Stomach (tissue), 9 donors: ENCODE data around the gene DMRTB1. TPM values are rescaled to one million over a fixed set of nuclear protein-coding genes. Genes with fewer than 3 reads are reported as not detected.

ENCODE experiments used
- DNase-seq, 2 donors: peaks; one replicate each; pipeline versions ENCODE4 v3.0.0 to v3.0.0-alpha.2; 2013 to 2019
- H3K27ac ChIP-seq, 5 donors: fragments of 200-600 bp in 4 of 5; sonication (generic) in 4 of 5; one replicate each; pipeline ENCODE4 v1.5.1; 2013 to 2019; ENCODE audit warnings: mild to moderate bottlenecking in 1 of 5, moderate library complexity in 1 of 5
- H3K27me3 ChIP-seq, 3 donors: fragments of 200-600 bp; sonication (generic); one replicate each; pipeline ENCODE4 v1.5.1; 2017 to 2019; ENCODE audit warnings: mixed run types in 1 of 3
- H3K36me3 ChIP-seq, 4 donors: fragments of 200-600 bp; sonication (generic); 1 replicate in 3 of 4; 2 replicates in 1 of 4; pipeline ENCODE4 v1.5.1; 2016 to 2019
- H3K4me1 ChIP-seq, 4 donors: fragments of 200-600 bp; sonication (generic); one replicate each; pipeline ENCODE4 v1.5.1; 2016 to 2019
- H3K4me3 ChIP-seq, 4 donors: fragments of 200-600 bp; sonication (generic) in 3 of 4; one replicate each; pipeline ENCODE4 v1.5.1; 2016 to 2019; ENCODE audit warnings: mild to moderate bottlenecking in 1 of 4
- H3K9me3 ChIP-seq, 4 donors: fragments of 200-600 bp; sonication (generic); one replicate each; pipeline ENCODE4 v1.5.1; 2016 to 2019
- CTCF ChIP-seq, 7 experiments: fragments of 450-650 bp in 4 of 7; fragments of 200-600 bp in 3 of 7; sonication (generic) in 3 of 7; IDR thresholded peaks; one replicate each; pipeline ENCODE4 v1.5.1; 2016 to 2019; ENCODE audit warnings: antibody characterized with exemption in 7 of 7, control low read depth in 2 of 7, mild to moderate bottlenecking in 1 of 7
- EP300 ChIP-seq: sonication (generic); formaldehyde crosslinking; IDR thresholded peaks from one replicate; pipeline ENCODE4 v1.6.1; 2017; ENCODE audit warnings: antibody characterized with exemption
- POLR2A ChIP-seq, 4 donors: fragments of 450-650 bp; IDR thresholded peaks; one replicate each; pipeline ENCODE4 v1.6.1; 2016; ENCODE audit warnings: antibody characterized with exemption in 4 of 4, control low read depth in 2 of 4, mild to moderate bottlenecking in 1 of 4, moderate library complexity in 1 of 4
- POLR2AphosphoS5 ChIP-seq, 3 donors: sonication (generic); formaldehyde crosslinking; IDR thresholded peaks; one replicate each; pipeline ENCODE4 v1.6.1; 2016; ENCODE audit warnings: antibody characterized with exemption in 3 of 3
- WGBS, 5 donors: extraction: QIAGEN DNeasy Blood & Tissue Kit in 3 of 5; methylation state at CpG; one replicate each; pipeline versions ENCODE4 v1.1.5 to v1.1.7; 2013 to 2018; 5-methylcytosine and 5-hydroxymethylcytosine counted together
- intact Hi-C: fragments of 100-400 bp; cut with DNase I; formaldehyde crosslinking; loops from one replicate; pipeline ENCODE4 v1.15.1; 2023; ENCODE audit warnings: low total_unique reads
- polyA plus RNA-seq, 3 donors: library from polyadenylated mRNA; stranded (reverse); fragments of 200-250 nt; gene quantifications; one replicate each; pipeline ENCODE4 v1.2.3, GENCODE V29; 2013
- total RNA-seq, 5 donors: library from RNA; depleted of rRNA; stranded (reverse); fragments of >200 nt; gene quantifications; one replicate each; pipeline versions ENCODE4 v1.1.0 to v1.2.3, GENCODE V29; 2014 to 2016
- donor health status: healthy with polysubstance abuse.
- donor health status: Bipolar disorder and iron deficiency.
- donor health status: healthy.

DMRTB1 gene
- total and polyA plus RNA-seq, 8 donors: not detected

- peaks cover 0 to 8% (median 4%) of the 10 kb centered on the region in 4 donors for H3K4me1 ChIP-seq
- intact Hi-C loops: no loop called here
- no peaks in the 10 kb centered on the region for H3K36me3 ChIP-seq
- no peak for TF ChIP-seq POLR2AphosphoS5 (IDR thresholded peaks at IDR 0.05)
- no peak for TF ChIP-seq POLR2A (IDR thresholded peaks at IDR 0.05)
- no peak for TF ChIP-seq EP300
- TF ChIP-seq CTCF (IDR thresholded peaks at IDR 0.05): no peak
- no peaks in the 10 kb centered on the region for H3K27me3 ChIP-seq
- peak in 1 of 2 donors; percentile 3 for DNase-seq
- H3K9me3 ChIP-seq: no peaks in the 10 kb centered on the region
- H3K27ac ChIP-seq: no peak overlapping the region
- 97 to 100% (median 98%) methylated on average over 1 to 2 of the region's 2 CpGs for WGBS, 5 donors
- H3K4me3 ChIP-seq: no peak overlapping the region
Measured at GRCh38 chr1:53468374-53468773, 9.2 kb downstream of the DMRTB1 start.

- Histone ChIP-seq H3K36me3 (no peaks in the 10 kb centered on the region), H3K4me3 (no peak overlapping the region), H3K4me1 (peaks cover 0 to 8% (median 4%) of the 10 kb centered on the region in 4 donors), H3K27ac (no peak overlapping the region), H3K27me3 (no peaks in the 10 kb centered on the region), H3K9me3 (no peaks in the 10 kb centered on the region)
- intact Hi-C loops: no loop called here
- peak in 1 of 2 donors; percentile 10 for DNase-seq
- TF ChIP-seq EP300 (no peak), POLR2A (IDR thresholded peaks at IDR 0.05) (no peak), POLR2AphosphoS5 (IDR thresholded peaks at IDR 0.05) (no peak), CTCF (IDR thresholded peaks at IDR 0.05) (no peak)
- 82 to 93% (median 88%) methylated on average over 3 to 5 of the region's 5 CpGs for WGBS, 5 donors
Measured at GRCh38 chr1:53469373-53469772, 10.2 kb downstream of the DMRTB1 start.

- Histone ChIP-seq H3K27ac (no peak overlapping the region), H3K9me3 (no peaks in the 10 kb centered on the region), H3K4me1 (peaks cover 0 to 8% (median 4%) of the 10 kb centered on the region in 4 donors), H3K4me3 (no peak overlapping the region), H3K27me3 (no peaks in the 10 kb centered on the region), H3K36me3 (no peaks in the 10 kb centered on the region)
- intact Hi-C loops: no loop called here
- 10 to 15% (median 13%) methylated on average over 18 to 28 of the region's 28 CpGs for WGBS, 5 donors
- peak in 5 of 7 experiments; percentile 41 to 69 (median 59) for TF ChIP-seq CTCF (IDR thresholded peaks at IDR 0.05)
- peak in 1 of 3 donors; percentile 63 for TF ChIP-seq POLR2AphosphoS5 (IDR thresholded peaks at IDR 0.05)
- no peak for TF ChIP-seq POLR2A (IDR thresholded peaks at IDR 0.05)
- TF ChIP-seq EP300: no peak
- DNase-seq: peak; percentile 68 to 90
Measured at GRCh38 chr1:53470155-53470554, 11.0 kb downstream of the DMRTB1 start.

GRCh38 chr1:53470584-53470983, 11.4 kb downstream of the DMRTB1 start:
- intact Hi-C loops: no loop called here
- Histone ChIP-seq H3K27ac (no peak overlapping the region), H3K36me3 (no peaks in the 10 kb centered on the region)

More at GRCh38 chr1:53470584-53470983, 11.4 kb downstream of the DMRTB1 start:
- no peak for DNase-seq
- no peak for TF ChIP-seq POLR2A (IDR thresholded peaks at IDR 0.05)
- no peak for TF ChIP-seq CTCF (IDR thresholded peaks at IDR 0.05)
- no peak for TF ChIP-seq POLR2AphosphoS5 (IDR thresholded peaks at IDR 0.05)
- TF ChIP-seq EP300: no peak
- Histone ChIP-seq H3K9me3 (no peaks in the 10 kb centered on the region), H3K4me1 (peaks cover 0 to 8% (median 4%) of the 10 kb centered on the region in 4 donors), H3K4me3 (no peak overlapping the region), H3K27me3 (no peaks in the 10 kb centered on the region)
- 69 to 82% (median 73%) methylated on average over 19 of the region's 19 CpGs for WGBS, 5 donors
